Activated T-helper 1 cell treated with anti-CD3 and anti-CD28 coated beads, Interleukin-2, amount 50 U/mL, for 16 hours (primary cell): Measurements from ENCODE around the gene TRAPPC6A.
A peak's percentile ranks its signal among the peaks of the same experiment; 100 is the strongest.

Source experiments
- DNase-seq, 2 donors: peaks; one replicate each; pipeline ENCODE4 v3.0.0-alpha.2; 2020; ENCODE audit warnings: low read depth in 1 of 2, low spot score in 1 of 2

TRAPPC6A gene

DNA sequence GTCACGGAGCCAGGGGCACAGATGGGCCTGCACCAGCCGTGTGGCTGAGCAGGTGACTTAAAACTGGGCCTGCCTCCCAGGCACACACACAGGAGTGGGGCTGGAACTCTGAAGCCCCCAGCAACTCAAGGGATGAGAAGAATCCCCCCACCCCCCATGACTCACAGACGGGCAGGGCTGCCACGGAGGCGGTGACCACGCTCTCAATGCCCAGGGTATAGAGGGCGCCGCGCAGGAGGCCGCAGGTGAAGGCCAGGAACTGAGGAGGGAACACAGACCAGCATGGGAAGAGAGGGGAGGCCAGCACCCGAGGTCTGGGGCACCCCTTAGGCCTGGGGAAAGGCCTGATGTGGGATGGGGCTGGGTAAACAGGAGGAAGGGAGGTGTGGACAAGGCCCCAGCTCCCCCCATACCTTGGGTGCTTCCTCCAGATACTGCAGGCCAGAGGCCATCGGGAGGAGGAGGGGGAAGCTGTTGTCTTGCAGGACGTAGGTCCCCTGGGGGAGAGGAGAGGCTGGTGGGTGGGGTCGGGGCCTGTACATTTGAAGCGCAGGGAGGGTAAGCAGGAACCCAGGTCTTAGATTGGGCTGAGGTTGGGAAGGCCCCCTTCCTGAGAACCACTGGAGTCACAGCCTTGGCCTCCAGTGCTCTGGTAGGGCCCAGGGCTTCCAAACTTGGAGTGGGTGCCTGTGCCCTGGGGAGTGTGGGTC lies 14.1 kb downstream of the TRAPPC6A start:
- no peak for DNase-seq

DNA sequence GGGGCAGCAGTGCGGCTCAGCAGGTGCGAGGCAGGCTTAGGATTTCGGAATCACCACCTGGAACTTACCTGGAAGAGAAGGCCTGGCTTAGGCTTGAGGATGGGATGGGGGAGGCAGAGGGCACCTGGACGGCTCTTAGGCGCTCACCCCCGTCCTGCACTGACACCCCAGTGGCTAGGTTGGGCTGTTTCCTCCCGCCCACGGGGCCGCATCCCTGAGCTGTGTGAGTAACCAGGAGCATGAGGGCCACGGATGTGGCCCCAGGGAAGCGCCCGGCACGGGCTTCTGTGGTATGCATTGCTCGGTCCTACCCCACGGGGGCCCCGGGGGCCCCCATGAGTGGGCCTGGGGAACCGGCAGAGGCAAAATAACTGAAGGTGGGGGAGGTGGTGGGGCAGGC lies 14.9 kb downstream of the TRAPPC6A start:
- no peak for DNase-seq

DNA sequence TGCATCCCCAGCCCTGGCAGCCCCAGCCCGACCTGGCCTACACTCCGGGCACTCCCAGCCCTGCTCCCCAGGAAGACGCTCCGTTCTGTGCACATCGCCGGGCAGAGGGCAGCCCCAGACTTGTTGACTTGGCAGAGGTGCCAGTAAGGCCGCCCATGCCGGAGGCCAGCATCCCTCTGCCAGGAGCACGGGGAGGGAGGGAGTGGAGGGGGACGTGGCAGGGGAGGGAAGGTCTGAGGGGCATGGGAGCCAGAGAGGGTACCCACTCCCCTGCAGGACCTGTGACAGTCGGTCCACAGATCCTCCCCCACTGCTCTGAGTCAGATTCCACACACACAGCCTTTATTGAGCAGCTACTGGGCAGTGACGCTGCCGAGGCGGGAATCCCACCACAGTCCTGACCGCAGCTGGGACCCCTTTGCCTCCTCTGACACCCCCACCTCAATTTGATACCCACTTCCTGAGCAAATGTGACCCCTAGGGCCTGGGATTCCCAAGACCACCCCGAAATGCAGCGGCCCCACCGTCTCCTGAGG lies 15.4 kb downstream of the TRAPPC6A start:
- DNase-seq, result no peak

DNA sequence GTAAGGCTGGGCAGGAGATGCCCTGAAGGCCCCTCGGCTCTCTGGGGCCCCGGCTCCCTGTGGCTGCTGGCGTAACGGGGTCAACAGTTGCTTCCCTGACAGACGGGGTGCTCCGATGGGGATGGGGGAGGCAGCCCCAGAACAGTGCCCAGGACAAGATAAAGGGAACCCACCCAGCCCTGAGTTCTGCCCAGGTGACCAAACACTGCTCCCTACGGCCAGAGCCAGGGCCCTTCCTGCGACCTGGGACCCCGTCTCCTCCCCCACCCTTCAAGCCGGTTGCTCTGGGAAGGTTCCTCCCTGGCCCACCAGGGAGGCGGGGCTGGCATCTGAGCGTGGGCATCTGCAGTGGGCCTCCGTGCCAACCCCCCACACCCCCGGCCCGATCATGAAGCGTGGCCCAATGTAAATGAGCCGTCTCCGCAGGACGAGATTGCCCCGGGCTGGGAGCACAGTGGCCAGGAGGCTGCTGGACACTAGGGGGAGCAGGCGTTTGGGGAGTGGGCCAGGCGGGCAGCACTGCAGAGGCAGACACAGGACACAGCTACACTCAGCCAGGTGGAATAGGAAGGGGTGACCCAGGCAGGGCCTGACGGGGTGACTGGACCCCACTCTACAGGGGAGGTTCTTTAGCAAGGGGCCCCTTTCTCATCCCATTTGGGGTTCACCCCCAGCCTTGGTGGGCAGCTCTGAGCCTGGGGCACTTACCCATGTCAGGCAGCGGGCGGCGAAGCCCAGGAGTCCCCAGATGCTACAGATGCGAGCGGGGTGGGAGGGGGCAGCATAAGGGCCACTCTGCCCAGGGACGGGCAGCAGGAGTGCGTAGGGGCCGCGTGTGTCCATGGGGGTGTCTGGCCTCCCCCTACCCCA lies 16.1 kb downstream of the TRAPPC6A start:
- DNase-seq, result no peak

DNA sequence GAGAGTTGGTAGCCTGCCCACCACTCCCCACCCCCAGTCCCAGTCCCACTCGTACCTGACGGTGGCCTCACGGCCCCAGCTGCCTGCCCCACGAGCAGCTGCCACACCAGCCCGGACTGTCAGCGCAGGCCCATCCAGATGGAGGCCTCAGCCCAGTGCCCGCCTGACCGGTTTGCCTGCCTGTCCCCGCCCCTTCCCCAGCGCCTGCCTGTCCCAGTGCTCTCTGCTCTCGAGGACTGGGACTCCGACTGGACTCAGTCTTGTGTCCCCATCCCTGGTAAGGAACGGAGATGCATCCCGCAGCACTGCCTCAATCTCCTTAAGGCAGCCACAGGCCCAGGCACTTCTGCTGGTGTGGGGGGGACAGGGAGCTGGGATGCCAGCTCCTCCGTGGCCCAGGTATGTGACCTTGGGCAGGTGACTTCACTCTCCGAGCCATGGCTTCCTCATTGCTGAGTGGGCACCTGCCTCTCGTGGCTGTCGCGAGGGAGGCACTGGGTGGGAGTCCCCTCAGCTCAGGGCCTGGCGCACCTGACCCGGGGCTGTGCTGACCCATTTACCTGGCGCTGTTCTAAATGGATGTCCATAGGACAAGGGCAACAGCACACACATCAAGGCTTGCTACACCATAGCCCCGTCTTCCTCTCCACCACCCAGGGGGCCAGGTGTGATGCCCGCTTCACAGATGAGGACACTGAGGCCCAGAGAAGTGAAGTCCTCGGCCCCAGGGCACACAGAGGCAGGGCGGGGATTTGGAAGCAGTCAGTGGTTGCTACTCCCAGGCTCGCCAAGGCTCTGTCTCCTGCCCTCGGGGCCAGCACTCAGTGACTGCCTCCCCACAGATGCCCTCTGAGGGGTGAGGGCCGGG lies 16.9 kb downstream of the TRAPPC6A start, which contains the start of gene NKPD1:
Gene NKPD1, minus strand, starts transcription at position 113 of the 868 bp plus-strand sequence. CDS start 832 bp downstream, outside the sequence.
- no peak for DNase-seq

DNA sequence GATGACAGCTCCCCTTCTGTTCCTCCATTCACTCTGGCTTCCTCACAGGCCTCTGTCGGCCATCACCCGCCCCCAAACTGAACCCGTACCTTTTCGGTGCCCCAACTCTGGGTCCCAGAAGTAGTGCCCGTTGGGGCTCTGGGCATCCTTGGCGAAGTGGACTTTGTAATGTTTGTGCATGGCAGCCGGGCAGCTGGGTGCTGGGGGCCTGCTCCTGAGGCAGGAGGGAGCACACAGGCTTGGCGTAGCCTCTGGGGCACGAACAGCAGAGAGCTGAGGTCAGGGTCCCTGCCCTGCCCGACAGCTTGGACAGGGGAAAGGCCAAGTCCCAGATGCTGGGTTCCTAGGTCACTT lies 18.1 kb downstream of the TRAPPC6A start:
- no peak for DNase-seq

DNA sequence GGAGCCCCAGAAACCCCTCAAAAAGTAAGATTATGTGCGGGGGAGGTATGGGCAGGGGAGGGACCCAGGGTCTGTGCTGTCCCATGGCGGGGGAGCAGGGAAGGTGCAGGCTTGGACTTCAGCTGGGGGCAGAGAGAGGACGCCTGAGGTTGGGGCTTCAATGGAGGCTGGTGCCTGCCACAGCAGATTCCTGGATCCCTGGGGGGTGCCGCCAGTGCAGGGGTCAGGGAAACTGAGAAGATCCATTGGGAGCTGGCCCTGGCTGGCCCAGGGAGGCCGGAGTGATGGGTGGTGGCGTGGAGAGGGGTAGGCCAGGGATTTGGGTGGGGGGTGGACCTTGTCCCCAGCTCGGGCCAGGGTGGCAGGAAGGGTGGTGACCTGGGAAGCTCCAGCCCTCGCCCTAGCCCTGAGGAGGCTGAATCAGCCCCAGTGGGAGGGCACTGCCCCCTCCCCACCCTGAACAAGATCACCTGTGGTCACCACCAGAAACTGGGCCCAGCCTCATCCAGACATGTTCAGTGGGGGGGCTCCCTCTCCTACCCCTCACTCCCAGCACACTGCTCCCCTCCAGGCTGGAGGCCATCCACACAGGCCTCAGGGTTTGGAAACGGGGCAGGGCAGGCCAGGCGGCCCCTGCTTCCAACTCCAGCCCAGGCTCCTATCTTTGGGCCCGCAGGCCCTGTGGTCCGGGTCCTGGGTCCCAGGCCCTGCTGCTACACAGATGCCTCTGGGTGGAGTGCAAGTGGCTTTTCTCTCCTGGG lies 18.6 kb downstream of the TRAPPC6A start:
- DNase-seq, result no peak

DNA sequence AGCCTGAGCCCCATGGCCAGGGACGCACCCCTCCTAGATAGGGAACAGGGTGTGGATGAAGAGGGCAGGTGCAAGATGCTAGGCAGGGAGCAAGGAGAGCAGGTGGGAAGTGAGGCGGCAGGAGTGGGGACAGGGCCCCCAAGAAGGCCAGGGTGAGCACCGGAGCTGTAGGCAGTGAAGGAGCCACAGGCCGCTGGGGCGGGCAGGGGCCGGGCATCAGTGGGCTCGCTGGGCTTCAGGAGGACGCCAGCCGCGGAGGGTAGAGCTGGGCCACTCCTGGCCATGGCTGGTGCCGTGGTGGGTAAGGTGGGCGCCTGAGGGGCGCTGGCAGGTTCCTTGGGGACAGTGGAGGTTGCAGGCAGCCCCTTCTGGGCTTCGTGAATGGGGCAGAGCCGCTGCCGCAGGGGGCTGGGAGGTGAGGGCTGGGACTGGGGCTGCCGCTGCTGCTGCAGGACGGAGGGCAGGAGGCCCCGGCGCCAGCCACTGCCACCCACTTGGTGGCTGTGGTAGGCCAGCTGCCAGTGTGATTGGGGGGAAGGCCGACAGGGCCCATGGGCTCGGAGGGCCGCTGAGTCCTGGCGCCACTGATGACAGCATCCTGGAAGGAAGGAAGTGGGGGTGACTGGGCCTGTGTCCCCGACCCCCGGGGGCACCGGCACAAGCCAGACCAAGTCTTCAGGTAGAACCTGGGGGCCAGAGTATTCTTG lies 19.4 kb downstream of the TRAPPC6A start:
- DNase-seq, result no peak

DNA sequence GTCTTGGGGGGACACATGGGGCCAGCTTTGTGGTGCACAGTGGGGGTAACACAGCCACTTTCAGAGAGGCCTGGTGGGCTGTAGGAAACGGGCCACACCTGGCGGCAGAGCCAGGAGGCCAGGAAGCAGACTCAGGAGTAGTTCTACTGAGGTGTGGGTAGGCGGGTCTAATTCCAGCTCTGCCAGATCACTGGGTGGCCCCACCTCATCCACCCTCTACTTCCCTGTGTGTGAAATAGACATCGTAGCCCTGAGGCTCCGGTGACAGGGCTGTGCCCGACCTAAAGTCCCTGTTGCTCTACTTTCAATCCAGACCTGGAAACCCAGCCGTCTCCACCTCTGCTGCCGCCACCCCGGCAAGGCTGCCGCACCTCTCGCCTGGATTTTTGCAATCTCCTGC lies 21.3 kb downstream of the TRAPPC6A start:
- no peak for DNase-seq

DNA sequence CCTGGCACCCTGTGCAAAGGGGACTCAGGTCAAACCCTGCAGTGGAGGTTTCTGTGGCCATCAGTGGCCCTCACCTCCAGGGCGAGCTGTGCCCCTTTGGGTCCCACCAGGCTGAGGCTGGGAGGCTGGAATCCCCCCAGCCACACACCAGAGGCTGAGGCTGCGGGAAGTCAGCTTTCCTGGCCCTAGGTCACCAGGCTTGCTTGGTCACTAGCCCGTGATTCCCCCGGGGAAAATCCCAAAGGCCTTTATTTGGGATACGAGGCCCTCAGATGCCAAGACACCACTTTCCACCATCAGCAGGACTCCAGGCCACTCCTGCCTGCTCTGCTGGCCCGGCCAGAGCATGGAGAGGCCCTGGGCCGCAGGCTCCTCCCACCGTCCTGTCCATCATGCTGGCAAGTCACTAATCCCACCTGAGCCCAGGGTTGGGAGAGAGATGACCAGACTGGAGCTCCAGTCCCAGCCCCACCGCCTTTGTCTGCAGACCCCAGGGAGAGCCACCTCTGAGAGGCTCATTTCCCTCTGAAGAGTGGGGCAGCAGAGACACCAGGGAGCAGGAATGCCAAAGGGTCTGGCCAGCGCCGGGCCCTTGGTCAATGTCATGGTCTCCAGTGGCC lies 21.9 kb downstream of the TRAPPC6A start:
- DNase-seq, result no peak

DNA sequence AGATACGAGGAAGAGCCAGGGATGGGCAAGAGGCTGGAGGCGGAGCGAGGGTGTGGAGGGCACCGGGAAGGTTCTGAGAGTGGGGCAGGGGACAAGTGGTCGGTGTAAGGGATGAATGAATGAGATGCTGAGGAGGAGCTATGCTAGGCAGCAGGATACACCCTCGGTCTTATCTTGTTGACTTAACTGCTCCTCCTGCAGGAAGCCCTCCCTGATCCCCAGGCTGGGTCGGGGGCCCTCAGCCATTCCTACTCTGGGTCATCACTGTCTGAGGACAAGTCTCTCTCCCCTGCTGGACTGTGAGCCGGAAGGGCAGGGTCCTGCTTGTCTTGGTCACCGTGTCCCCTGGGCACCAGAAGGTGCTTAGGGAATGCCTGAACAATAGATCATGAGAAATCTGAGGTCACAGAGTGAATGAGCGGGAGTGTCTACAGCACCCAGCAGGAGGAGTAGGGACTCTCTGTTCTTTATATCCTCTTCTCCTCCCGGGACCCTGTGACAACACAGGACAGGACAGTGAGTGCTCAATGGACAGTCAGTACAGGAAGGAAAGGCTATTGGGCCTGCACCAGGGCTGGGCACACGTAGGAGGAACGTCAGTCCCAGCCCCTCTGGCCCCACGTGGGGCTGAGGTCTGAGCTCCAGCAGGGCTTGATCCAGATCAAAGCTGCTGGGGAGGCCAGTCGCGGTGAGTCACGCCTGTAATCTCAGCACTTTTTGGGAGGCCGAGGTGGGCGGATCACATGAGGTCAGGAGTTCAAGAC lies 23.8 kb downstream of the TRAPPC6A start:
- DNase-seq, result no peak

DNA sequence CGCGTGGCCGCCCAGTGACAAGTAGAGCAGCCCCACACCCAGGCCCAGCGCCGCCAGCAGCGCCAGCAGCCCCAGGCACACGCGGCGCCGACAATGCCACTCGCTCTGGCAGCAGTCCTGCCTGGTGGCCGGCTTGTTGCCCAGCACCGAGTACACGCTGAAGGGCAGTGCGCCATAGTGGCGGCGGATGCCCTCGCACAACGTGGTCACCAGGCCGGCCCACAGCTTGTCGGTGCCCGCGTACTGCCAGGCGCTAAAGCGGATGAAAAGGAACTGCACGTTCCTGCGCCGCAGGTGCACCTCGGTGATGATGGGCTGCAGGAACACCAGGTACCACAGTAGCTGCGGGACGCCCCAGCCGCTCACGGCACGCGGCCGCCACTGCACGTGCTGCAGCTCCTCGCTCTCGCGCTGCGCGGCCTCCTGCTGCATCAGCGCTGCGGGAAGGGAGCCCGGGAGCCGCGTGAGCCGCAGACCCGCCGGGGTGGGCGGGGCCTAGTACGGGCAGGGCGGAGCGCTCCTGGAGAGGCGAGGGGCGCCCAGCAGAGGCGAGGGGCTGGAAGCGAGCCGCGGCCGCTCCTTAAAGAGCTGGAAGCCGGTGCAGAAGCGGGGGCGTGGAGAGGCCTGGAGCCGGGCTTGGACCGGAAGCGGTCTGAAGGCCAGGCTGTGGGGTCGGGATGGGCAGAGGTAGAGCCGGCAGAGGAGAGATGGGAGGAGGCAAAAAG lies 24.5 kb downstream of the TRAPPC6A start:
- no peak for DNase-seq

DNA sequence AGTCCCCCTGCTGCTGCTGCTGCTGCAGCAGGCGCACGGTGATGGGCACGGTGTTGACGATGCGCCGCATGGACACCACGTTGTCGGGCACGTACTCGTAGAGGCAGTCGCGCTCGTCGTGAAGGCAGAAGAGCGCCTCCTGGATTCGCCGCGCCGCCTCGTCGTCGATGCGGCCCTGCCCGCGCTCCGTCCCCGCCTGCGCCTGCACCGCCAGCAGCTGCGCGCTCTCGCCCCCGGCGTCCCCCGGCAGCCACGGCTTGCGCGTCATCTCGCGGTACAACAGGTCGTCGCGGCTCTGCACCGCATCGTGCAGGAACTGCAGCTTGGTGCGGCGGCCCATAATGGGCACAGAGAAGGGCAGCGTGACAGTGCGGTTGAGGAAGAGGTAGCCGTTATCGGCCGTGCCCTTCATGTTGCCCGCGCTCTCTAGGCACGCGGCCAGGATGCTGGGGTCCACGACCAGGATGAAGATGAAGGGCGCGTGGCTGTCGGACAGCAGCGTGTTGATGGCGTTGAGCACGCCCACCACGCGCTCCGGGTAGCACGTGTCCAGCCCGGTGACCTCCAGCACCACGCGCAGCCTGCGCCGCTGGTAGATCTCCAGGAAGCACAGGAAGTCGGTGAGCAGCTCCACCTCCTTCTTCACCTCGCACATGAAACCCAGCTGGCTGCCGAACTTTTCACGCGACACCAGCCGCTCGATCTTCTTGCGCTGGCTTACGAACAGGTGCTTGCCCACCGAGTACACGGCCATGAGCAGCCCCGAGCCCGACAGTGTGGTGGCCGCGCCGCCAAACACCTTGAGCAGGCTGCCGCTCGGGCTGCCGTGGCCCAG lies 25.3 kb downstream of the TRAPPC6A start:
- peak in 1 of 2 donors; percentile 22 for DNase-seq

DNA sequence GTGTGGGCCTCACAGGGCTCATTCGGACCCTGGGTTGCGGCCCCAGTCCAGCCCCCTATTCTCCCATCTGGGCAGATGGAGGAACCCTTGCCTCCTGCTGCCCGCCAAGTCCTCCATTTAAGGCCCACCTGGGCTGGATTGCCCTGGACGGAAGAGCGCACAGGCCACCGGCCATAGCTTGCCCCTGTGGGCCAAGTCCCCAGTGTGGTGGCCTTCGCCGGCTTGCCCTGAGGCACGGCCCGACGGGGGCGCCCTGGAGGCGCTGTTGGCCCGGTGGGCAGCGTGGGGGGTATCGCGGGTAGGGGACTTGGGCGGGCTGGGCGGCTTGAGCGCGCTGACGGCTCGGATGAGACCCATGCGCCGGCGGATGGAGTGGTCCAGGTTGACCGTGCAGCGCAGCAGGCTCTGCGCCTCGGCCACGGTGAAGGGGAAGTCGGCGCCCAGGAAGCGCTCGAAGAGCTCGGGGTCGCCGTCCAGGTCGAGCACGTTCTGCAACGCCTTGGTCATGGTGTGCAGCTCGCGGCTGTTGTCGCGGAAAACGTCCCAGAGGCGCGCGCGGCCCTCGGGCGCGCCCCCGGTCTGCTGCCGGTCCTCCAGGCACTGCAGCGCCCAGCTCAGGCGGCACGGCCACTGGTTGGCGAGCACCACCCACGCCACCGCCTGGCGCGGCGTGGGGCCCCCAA lies 26.1 kb downstream of the TRAPPC6A start:
- DNase-seq, result no peak

DNA sequence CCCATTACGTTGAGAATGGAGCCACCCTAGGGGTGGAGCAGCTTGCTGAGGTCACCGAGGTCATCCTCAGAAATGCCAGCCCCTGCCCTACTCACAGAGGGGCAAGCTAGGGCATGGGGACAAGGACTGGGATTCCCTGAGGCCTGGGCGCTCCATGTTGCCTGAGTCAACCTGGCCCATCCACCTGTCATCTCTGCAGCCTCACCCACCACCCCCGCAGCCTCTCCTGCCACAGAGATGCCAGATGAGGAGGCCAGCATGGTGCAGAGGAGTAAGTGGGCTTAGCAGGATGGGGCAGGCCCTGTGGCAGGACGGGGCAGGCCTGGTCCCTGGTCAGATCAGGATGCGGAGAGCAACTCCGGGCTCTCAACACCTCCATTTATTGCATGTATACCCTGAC lies 26.7 kb downstream of the TRAPPC6A start:
- DNase-seq, result no peak

DNA sequence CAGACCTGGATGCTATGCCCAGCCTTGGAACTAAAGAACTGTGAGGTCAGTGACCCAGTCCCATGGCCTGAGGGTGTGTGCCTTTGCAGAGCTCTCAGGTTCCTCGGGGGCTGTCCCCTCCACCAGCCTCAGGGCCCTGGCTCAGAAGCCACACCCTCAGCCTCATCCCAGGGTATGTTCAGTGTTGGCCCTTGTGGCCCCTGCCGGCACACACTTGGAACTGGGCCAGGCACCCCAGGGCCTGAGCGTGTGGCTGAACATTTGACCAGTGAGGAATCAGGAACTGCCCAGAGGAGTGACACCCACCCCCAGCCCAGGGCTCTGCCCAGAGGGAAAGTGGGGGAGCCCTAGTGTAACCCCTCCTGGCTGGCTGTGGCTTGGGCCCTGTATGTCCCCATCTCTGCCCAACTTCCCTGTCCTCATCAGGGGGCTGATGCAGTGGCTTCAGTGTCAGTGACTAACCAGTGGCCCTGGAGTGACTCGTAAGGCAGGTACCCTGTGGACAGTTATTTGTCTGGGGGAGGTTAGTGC lies 27.2 kb downstream of the TRAPPC6A start:
- no peak for DNase-seq
